ENCODE results near the gene COX19.
"Not testable (repeated sequence)": the region's sequence is repeated elsewhere in the genome, so short reads cannot be mapped to it uniquely, and the experiment has no call there.

COX19 gene

DNA sequence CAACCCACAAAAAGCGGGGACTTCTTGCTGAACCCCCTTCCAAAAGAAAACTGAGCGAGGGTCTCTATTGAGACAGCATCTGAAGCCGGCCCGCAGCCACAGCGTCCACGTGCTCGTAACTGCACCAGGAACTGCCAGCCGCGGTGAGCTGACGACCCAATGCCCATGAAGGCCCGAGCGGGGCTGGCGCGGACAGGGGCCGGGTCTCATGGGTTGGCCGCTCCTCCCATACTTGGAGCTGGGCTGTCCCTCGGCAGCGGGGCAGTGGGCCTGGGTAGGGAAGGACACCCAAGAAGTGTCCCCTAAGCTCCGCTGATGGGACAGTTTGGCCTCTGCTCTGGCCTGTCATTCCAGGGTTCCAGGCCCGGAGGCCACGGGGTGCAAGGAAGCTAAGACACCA lies 30.0 kb upstream of the COX19 start:
- Histone ChIP-seq H3K9ac (ENCODE audit: low read depth, low read length) (no peak overlapping the region), H3K4me3 (ENCODE audit: low read depth in 1 of 2, low read length in 2 of 2) (no peak overlapping the region), H3K4me2 (ENCODE audit: insufficient read depth, low read length) (no peak overlapping the region), H2AFZ (ENCODE audit: low read depth, low read length) (no peak overlapping the region), H3K36me3 (ENCODE audit: insufficient read depth, low read length) (no peaks in the 10 kb centered on the region), H3K9me3 (ENCODE audit: insufficient read depth, low read length, severe bottlenecking) (no peaks in the 10 kb centered on the region), H3K4me1 (ENCODE audit: insufficient read depth, low read length) (no peaks in the 10 kb centered on the region), H3K27ac (ENCODE audit: low read length) (no peak overlapping the region), H3K27me3 (ENCODE audit: insufficient read depth, low read length, poor library complexity) (no peaks in the 10 kb centered on the region), H4K20me1 (ENCODE audit: insufficient read depth, low read length) (peaks cover 10% of the 10 kb centered on the region; the same call in 1 of the 2 replicates), H3K79me2 (ENCODE audit: insufficient read depth, low read length) (no peaks in the 10 kb centered on the region)
- ATAC-seq (ENCODE audit: insufficient read depth, low read depth) (no peak), DNase-seq (no peak)
- TF ChIP-seq EZH2 (IDR thresholded peaks at IDR 0.05; ENCODE audit: borderline replicate concordance, low read depth, low read length, severe bottlenecking) (no peak), CTCF (IDR thresholded peaks at IDR 0.05; ENCODE audit: borderline replicate concordance, extremely low read depth, low read length, poor library complexity, severe bottlenecking) (no peak)

DNA sequence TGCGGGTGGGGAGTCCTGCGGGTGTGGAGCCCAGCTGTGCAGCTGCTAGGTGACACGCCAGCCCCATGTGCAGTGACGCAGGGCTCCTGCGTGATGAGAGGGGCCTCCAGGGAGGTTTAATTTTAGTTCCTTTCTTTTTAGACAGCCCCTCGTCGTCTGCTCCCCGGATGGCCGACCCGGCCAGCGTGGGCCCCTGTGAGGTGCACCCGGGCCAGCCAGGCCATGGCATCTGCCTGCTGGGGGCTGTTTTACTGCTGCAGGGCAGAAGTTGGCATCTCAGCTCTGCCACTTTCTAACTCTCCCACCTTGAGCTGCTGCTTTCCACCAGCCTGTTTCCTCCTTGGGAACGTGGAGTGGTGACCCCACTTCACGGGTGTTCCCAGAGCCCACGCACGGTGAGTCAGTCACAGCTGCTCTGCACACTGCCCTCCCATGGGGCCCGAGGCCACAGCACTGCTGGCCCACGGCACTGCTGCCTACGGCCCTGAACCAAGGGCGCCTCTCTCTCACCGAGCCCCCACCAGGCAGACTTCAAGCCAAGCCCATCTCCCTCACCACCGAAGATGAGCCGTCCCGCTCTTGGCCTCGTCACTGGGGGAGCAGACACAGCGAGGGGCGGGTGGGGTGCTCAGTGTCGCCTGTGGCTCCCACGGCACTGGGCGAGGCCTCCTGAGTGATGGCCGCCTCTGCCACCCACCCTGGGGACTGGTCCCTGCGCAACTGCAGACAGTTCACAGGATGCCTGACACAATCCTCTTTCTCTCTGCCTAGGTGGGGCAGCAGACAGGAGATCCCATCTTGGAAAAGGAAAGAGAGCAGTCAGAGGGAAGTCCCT lies 28.9 kb upstream of the COX19 start:
- Histone ChIP-seq H3K9ac (ENCODE audit: low read depth, low read length) (no peak overlapping the region), H3K79me2 (ENCODE audit: insufficient read depth, low read length) (no peaks in the 10 kb centered on the region), H3K36me3 (ENCODE audit: insufficient read depth, low read length) (no peaks in the 10 kb centered on the region), H3K4me1 (ENCODE audit: insufficient read depth, low read length) (no peaks in the 10 kb centered on the region), H4K20me1 (ENCODE audit: insufficient read depth, low read length) (peaks cover 9% of the 10 kb centered on the region; the same call in 1 of the 2 replicates), H3K27ac (ENCODE audit: low read length) (no peak overlapping the region), H2AFZ (ENCODE audit: low read depth, low read length) (no peak overlapping the region), H3K9me3 (ENCODE audit: insufficient read depth, low read length, severe bottlenecking) (no peaks in the 10 kb centered on the region), H3K27me3 (ENCODE audit: insufficient read depth, low read length, poor library complexity) (no peaks in the 10 kb centered on the region), H3K4me2 (ENCODE audit: insufficient read depth, low read length) (no peak overlapping the region), H3K4me3 (ENCODE audit: low read depth in 1 of 2, low read length in 2 of 2) (no peak overlapping the region)
- TF ChIP-seq CTCF (IDR thresholded peaks at IDR 0.05; ENCODE audit: borderline replicate concordance, extremely low read depth, low read length, poor library complexity, severe bottlenecking) = no peak
- TF ChIP-seq EZH2 (IDR thresholded peaks at IDR 0.05; ENCODE audit: borderline replicate concordance, low read depth, low read length, severe bottlenecking) = no peak
- ATAC-seq (ENCODE audit: insufficient read depth, low read depth) = no peak
- DNase-seq = no peak

DNA sequence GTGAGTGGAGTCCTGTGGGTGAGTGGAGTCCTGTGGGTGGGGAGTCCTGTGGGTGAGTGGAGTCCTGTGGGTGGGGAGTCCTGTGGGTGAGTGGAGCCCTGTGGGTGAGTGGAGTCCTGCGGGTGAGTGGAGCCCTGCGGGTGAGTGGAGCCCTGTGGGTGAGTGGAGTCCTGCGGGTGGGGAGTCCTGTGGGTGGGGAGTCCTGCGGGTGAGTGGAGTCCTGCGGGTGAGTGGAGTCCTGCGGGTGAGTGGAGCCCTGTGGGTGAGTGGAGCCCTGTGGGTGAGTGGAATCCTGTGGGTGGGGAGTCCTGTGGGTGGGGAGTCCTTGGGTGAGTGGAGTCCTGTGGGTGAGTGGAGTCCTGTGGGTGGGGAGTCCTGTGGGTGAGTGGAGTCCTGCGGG lies 27.1 kb upstream of the COX19 start:
- not testable (repeated sequence) for H2AFZ ChIP-seq (ENCODE audit: low read depth, low read length); DNase-seq; H3K9me3 ChIP-seq (ENCODE audit: insufficient read depth, low read length, severe bottlenecking); H3K4me1 ChIP-seq (ENCODE audit: insufficient read depth, low read length); H3K4me2 ChIP-seq (ENCODE audit: insufficient read depth, low read length); H3K79me2 ChIP-seq (ENCODE audit: insufficient read depth, low read length); H3K27me3 ChIP-seq (ENCODE audit: insufficient read depth, low read length, poor library complexity); H3K9ac ChIP-seq (ENCODE audit: low read depth, low read length); H3K4me3 ChIP-seq (ENCODE audit: low read depth in 1 of 2, low read length in 2 of 2); H4K20me1 ChIP-seq (ENCODE audit: insufficient read depth, low read length); H3K27ac ChIP-seq (ENCODE audit: low read length); H3K36me3 ChIP-seq (ENCODE audit: insufficient read depth, low read length); ATAC-seq (ENCODE audit: insufficient read depth, low read depth)

- not testable (repeated sequence) for H3K27me3 ChIP-seq (ENCODE audit: insufficient read depth, low read length, poor library complexity); H3K9ac ChIP-seq (ENCODE audit: low read depth, low read length); H3K36me3 ChIP-seq (ENCODE audit: insufficient read depth, low read length); H3K27ac ChIP-seq (ENCODE audit: low read length); H2AFZ ChIP-seq (ENCODE audit: low read depth, low read length); ATAC-seq (ENCODE audit: insufficient read depth, low read depth); H3K4me2 ChIP-seq (ENCODE audit: insufficient read depth, low read length); H3K79me2 ChIP-seq (ENCODE audit: insufficient read depth, low read length); H3K4me3 ChIP-seq (ENCODE audit: low read depth in 1 of 2, low read length in 2 of 2); H3K4me1 ChIP-seq (ENCODE audit: insufficient read depth, low read length); H4K20me1 ChIP-seq (ENCODE audit: insufficient read depth, low read length); DNase-seq; H3K9me3 ChIP-seq (ENCODE audit: insufficient read depth, low read length, severe bottlenecking)
These were observed 26.7 kb upstream of the COX19 start for GRCh38 chr7:1002026-1002425.

GRCh38 chr7:1001069-1001770 lies 25.9 kb upstream of the COX19 start:
- H3K9ac ChIP-seq (ENCODE audit: low read depth, low read length); H2AFZ ChIP-seq (ENCODE audit: low read depth, low read length); H3K79me2 ChIP-seq (ENCODE audit: insufficient read depth, low read length); H3K27me3 ChIP-seq (ENCODE audit: insufficient read depth, low read length, poor library complexity); H4K20me1 ChIP-seq (ENCODE audit: insufficient read depth, low read length); H3K9me3 ChIP-seq (ENCODE audit: insufficient read depth, low read length, severe bottlenecking); DNase-seq; H3K4me3 ChIP-seq (ENCODE audit: low read depth in 1 of 2, low read length in 2 of 2); H3K27ac ChIP-seq (ENCODE audit: low read length); H3K36me3 ChIP-seq (ENCODE audit: insufficient read depth, low read length); H3K4me1 ChIP-seq (ENCODE audit: insufficient read depth, low read length); H3K4me2 ChIP-seq (ENCODE audit: insufficient read depth, low read length): not testable (repeated sequence)
- ATAC-seq (ENCODE audit: insufficient read depth, low read depth) = peak; percentile 74
